ENCODE data around the gene CCDC82.

Gene CCDC82

GRCh38 chr11:96319898-96320656 lies 69.6 kb downstream of the CCDC82 start:
- Histone ChIP-seq H3K9me3 (no peaks in the 10 kb centered on the region), H3K36me3 (no peaks in the 10 kb centered on the region), H3K4me1 (no peaks in the 10 kb centered on the region), H3K4me3 (ENCODE audit: low read depth, low read length) (no peak overlapping the region), H3K27me3 (no peaks in the 10 kb centered on the region)
- no peak for DNase-seq
- no peak for TF ChIP-seq CTCF (IDR thresholded peaks at IDR 0.05; ENCODE audit: low read depth, low read length)

GRCh38 chr11:96318850-96319249 lies 70.9 kb downstream of the CCDC82 start:
- Histone ChIP-seq H3K36me3 (no peaks in the 10 kb centered on the region), H3K4me3 (ENCODE audit: low read depth, low read length) (no peak overlapping the region), H3K9me3 (no peaks in the 10 kb centered on the region), H3K27me3 (no peaks in the 10 kb centered on the region), H3K4me1 (no peaks in the 10 kb centered on the region)
- no peak for TF ChIP-seq CTCF (IDR thresholded peaks at IDR 0.05; ENCODE audit: low read depth, low read length)
- DNase-seq, result no peak

- TF ChIP-seq CTCF (IDR thresholded peaks at IDR 0.05; ENCODE audit: low read depth, low read length), result no peak
- no peak overlapping the region for H3K4me3 ChIP-seq (ENCODE audit: low read depth, low read length)
- H3K4me1 ChIP-seq, result no peaks in the 10 kb centered on the region
- H3K9me3 ChIP-seq, result no peaks in the 10 kb centered on the region
- no peaks in the 10 kb centered on the region for H3K36me3 ChIP-seq
- DNase-seq, result no peak
- H3K27me3 ChIP-seq, result no peaks in the 10 kb centered on the region
Observed at GRCh38 chr11:96318399-96318798, 71.3 kb downstream of the CCDC82 start.

GRCh38 chr11:96317985-96318384 lies 71.7 kb downstream of the CCDC82 start:
- H3K36me3 ChIP-seq, result no peaks in the 10 kb centered on the region
- H3K4me3 ChIP-seq (ENCODE audit: low read depth, low read length), result no peak overlapping the region
- no peaks in the 10 kb centered on the region for H3K9me3 ChIP-seq
- DNase-seq, result no peak
- H3K27me3 ChIP-seq, result no peaks in the 10 kb centered on the region
- H3K4me1 ChIP-seq, result no peaks in the 10 kb centered on the region
- no peak for TF ChIP-seq CTCF (IDR thresholded peaks at IDR 0.05; ENCODE audit: low read depth, low read length)

- no peak for DNase-seq
- H3K4me3 ChIP-seq (ENCODE audit: low read depth, low read length), result no peak overlapping the region
- H3K9me3 ChIP-seq, result no peaks in the 10 kb centered on the region
- TF ChIP-seq CTCF (IDR thresholded peaks at IDR 0.05; ENCODE audit: low read depth, low read length), result no peak
- no peaks in the 10 kb centered on the region for H3K27me3 ChIP-seq
- no peaks in the 10 kb centered on the region for H3K36me3 ChIP-seq
- no peaks in the 10 kb centered on the region for H3K4me1 ChIP-seq
Observed at GRCh38 chr11:96317571-96317970, 72.1 kb downstream of the CCDC82 start.

GRCh38 chr11:96316869-96317268 lies 72.8 kb downstream of the CCDC82 start:
- Histone ChIP-seq H3K27me3 (no peaks in the 10 kb centered on the region), H3K4me1 (no peaks in the 10 kb centered on the region), H3K4me3 (ENCODE audit: low read depth, low read length) (no peak overlapping the region), H3K36me3 (no peaks in the 10 kb centered on the region), H3K9me3 (no peaks in the 10 kb centered on the region)
- TF ChIP-seq CTCF (IDR thresholded peaks at IDR 0.05; ENCODE audit: low read depth, low read length), result no peak
- DNase-seq, result no peak
